8988T (cell line): ENCODE measurements around the gene INO80.
"Not testable (repeated sequence)": the region's sequence is repeated elsewhere in the genome, so short reads cannot be mapped to it uniquely, and the experiment has no call there.

Source experiments
- DNase-seq: peaks from one replicate; pipeline ENCODE4 v3.0.0; 2011

The INO80 gene

GRCh38 chr15:40992241-40992741, 123.8 kb downstream of the INO80 start:
- no peak for DNase-seq

- no peak for DNase-seq
Measured at GRCh38 chr15:40991355-40991754, 124.7 kb downstream of the INO80 start.

GRCh38 chr15:40990789-40991188, 125.3 kb downstream of the INO80 start:
- DNase-seq: no peak

- DNase-seq: no peak
Measured at GRCh38 chr15:40990080-40990479, 126.0 kb downstream of the INO80 start.

DNA sequence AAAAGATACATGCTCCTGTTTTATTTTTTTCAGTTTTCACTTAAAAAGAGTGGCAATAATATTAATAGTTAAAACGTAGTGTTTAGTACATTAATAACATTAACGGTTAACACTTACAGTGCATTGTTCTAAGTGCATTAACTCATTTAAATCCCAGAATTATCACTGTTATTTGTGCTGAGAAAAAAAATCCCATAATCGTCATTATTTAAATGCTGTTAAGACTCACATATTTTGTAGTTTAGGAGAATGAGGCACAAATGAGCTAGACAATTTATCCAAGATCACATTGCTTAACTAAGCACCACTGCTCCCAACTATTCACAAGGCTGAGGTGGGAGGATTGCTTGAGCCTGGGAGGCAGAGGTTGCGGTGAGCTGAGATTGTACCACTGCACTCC, 127.9 kb downstream of the INO80 start:
- no peak for DNase-seq

DNA sequence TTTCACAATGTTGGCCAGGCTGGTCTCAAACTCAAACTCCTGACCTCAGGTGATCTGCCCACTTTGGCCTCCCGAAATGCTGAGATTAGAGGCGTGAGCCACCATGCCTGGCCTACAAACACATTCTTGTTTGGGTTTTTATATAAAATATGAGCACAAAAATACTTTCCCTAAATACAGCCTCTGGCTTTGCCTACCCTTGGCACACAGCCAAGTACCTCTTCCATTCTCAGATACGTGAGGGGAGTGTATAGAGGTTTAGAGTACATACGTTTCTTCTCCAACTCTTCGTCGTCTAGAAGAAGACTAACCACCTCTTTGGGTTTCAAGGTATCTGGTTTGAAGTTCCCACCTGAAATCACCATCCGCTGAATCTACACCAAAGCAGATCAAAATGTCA, 129.3 kb downstream of the INO80 start:
- no peak for DNase-seq

DNA sequence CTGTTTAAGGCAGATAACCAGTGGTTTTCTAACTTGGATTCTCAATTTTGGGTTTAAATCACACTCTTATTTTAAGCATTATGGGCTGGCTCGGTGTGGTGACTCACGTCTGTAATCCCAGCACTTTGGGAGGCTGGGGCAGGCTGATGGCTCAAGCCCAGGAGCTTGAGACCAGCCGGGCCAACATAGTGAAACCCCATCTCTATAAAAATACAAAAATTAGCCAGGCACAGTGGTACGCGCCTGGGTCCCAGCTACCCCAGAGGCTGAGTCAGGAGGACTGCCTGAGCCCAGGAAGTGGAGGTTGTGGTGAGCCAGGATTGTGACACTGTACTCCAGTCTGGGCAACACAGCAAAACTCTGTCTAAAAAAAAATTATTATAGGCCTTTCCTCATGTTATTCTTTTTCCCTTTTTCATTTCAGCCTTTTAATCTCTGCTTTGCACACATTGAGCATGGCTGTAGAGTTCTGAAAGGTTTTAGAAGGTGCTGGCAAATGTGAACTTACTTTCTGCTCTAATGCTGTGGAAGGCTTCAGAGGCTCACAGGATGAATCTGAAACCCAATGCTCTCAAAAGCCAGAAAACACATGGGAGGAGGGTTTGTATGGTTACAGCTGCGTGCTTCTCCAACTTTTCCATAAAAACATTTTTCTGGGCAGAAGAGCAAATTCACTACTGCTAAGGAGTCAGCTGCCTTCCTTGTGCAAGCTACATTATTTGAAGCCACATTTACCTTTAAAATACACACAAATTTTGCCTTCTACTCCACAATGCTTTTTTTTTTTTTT, 130.3 kb downstream of the INO80 start:
- no peak for DNase-seq

DNA sequence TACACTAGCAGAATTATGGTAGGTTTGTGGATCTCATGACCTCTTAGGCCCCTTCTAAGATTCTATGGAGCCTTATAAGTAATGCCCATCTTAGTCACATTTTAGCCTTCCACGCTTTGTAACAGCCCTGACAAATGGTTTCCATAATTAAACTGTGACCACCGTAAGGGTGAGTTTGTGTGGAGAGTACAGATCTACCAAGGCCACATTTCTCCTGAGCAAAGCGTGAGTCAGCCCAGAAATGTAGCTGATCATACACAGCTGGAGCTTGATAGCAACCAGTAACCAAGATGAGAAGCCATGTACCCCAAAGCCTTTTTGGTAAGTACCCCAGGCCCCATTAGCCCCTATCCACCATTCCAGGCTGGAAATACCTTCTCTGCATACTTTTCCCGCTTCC, 131.1 kb downstream of the INO80 start:
- no peak for DNase-seq

DNA sequence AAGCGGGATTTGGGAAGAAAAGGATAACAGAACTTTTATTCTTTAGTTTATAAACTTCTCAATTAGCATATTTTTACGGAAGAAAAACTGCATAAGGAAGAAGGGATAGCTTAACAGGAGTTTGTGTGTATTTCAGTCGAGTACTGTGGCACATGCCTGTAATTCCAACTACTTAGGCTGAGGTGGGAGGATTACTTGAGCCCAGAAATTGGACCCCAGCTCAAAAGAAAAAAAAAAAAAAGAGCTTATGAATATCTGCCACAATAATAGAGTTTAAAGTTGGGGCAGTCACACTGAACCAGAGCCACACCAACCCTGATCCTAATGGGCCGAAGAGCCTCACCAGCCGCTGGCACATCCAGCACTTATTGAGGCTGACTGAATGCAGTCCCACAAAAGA, 131.7 kb downstream of the INO80 start:
- DNase-seq: no peak

DNA sequence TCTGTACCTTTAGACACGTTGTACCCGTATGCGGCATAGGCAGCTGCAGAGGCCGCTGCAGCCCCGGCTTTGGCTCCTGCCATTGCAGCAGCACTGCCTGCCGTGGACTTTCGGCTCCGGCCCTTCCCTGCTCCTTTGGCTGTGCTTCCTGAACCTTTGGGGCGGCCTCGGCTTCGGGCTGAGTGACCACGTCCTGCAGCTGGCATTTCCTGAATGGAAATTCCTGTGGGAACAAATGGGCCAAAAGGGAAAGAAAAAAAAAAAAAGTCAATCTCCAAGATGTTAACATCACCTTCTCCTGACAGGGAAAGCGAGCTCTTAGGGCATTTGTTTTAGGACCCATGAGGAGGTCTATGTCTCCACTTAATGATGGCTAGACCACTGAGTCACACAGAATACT, 133.2 kb downstream of the INO80 start:
- DNase-seq: no peak

GRCh38 chr15:40981186-40981585, 134.9 kb downstream of the INO80 start:
- DNase-seq: no peak

DNA sequence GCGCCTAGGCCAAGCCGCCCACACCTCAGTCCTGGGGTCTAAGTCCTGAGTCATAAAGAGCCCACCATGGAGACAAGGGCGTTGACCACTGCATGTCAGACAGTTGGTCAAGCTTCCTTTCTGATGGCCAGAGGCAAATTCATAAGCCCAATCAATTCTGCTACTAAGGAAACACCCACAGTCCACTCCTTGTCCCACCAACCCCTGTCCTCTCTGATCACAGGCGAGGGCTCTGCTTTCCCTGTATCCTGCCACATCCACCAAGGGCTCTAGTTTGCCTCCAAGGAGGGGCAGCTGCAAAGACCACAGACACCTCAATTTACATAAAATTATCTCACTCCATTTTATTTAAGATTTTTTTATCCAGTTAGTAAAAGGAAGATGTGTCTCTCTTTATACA, 137.5 kb downstream of the INO80 start:
- no peak for DNase-seq

- no peak for DNase-seq
Measured at GRCh38 chr15:40978141-40978540, 137.9 kb downstream of the INO80 start.

- DNase-seq: no peak
Measured at GRCh38 chr15:40976819-40977218, 139.3 kb downstream of the INO80 start.

DNA sequence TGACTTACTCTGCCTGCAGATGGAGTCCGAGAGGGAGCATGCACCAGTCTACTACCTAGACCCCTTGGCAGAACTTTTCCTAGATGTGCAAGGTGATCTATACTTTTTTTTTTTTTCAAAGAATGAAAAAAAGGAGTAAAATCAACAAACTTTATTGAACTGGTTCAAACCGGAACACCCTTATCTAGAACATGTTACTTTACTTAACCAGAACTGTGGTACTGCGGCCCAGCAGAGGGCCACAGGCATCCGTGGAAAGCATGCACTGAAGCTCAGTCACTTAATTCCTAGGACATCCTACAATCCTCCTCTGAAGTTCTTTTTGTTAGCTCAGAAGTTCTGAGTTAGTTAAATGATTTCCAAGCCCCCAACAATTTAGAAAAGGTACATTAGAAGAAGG, 141.2 kb downstream of the INO80 start:
- DNase-seq: no peak

DNA sequence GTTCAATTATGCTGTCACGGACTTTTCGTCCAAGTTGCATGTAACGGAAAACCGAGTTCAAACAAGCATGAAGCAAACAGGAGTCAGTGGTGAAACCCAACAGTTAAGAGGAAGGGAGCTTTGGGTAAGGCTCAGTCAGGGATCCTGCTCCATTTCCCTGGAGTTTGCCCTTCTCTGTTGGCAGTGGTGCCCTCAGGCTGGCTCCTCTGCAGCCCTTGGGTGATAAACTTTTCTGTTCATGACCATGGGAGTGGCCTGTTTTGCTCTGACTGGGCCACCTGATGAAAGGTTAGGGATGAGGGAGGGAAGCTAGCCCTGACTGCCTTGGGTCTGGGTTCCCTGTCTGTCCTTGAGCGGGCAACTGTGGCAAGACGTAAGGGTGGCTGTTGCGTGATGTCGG, 146.7 kb downstream of the INO80 start:
- no peak for DNase-seq

GRCh38 chr15:40968290-40969085, 147.6 kb downstream of the INO80 start:
- no peak for DNase-seq

- no peak for DNase-seq
Measured at GRCh38 chr15:40964634-40965033, 151.4 kb downstream of the INO80 start.

DNA sequence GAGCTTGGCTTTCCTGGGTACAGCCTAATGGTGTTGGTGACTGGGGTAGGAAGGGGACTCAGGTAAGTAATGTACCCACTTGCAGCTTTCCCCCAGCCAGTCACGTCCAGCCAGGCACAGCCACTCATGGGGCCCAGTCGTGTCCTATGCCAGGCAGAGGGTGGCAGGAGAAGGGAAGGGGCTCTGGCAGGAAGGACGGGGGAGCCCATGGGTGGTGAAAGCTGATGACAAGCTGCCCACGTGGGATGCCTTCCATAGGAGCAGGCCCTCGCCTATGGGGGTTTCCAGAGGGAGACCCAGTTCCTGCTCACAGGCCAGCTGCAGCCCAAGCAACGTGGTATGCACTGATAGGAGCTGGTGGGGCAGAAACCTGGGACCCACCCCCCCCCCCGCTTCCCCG, 152.1 kb downstream of the INO80 start:
- DNase-seq: no peak

GRCh38 chr15:40963201-40963600, 152.9 kb downstream of the INO80 start:
- no peak for DNase-seq

GRCh38 chr15:40962317-40962716, 153.8 kb downstream of the INO80 start:
- not testable (repeated sequence) for DNase-seq

GRCh38 chr15:40961740-40962139, 154.3 kb downstream of the INO80 start:
- DNase-seq: not testable (repeated sequence)

DNA sequence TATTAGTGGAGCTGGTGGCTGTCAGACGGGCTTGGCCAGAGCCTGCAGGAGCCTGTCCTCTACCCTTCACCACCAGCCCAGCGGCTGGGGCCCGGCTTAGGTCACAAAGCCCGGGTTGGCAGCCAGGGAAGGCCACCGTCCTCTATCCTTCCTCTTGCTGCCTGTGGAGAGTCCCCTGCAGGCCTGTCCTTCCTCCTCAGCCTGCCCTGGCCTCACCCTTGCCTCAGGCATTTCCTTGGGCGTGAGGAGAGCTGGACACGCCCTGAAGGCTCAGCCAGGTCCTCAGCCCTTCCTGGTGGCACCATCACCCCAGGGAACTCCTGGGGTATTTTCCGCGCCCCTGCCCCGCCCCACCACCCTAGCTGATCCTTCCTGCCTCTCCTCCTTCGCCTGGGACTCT, 155.2 kb downstream of the INO80 start:
- no peak for DNase-seq
